ENCODE data around the gene GBP7.
"Not testable (repeated sequence)": the region's sequence is repeated elsewhere in the genome, so short reads cannot be mapped to it uniquely, and the experiment has no call there.

Gene GBP7

DNA sequence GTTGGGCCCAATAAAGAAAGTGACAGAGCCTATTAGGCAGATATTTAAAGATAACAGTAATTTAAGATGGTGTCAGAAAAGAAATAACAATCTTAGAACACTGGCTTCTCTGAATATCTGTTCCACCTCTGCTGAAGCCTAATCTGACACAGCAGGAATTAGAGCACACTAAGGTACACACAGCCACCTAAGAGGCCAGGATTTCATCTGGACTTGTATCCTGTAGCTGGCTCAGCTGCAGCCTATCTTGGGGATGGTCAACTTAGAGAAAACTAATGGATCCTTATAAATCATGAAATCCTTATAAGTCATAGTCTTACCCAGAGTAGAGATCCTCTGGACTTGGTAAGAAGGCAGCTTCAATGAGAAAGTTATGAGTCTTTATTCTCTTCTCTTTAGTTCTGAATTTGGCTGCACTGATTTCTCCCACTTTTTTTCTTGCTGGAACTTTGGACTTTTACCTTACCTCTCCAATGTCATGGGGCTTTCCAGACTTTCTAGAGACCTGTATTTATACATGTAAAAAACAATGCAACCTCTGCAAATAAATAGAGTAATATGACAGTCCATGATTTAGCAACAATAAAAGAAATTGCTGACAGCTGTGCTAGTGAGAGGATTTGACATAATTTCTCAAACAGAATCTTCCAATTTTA lies at the start of gene GBP7:
GBP7 (minus strand) TSS at position 403 of the 656 bp plus-strand sequence. CDS start 4,068 bp downstream, outside the sequence.
- no peaks in the 10 kb centered on the region for H3K36me3 ChIP-seq
- H3K9me3 ChIP-seq: no peaks in the 10 kb centered on the region
- H3K9ac ChIP-seq: no peak within 1 kb of the TSS
- H3K4me1 ChIP-seq: no peaks in the 10 kb centered on the region
- H4K20me1 ChIP-seq: no peaks in the 10 kb centered on the region
- no peak for TF ChIP-seq Cebpa-rat (IDR thresholded peaks at IDR 0.05)
- no peak within 1 kb of the TSS for H3K4me3 ChIP-seq
- no peaks in the 10 kb centered on the region for H3K27me3 ChIP-seq
- no peak within 1 kb of the TSS for H3K4me2 ChIP-seq
- H3K27ac ChIP-seq: no peak within 1 kb of the TSS

GRCh38 chr1:89221341-89221740 lies 45.5 kb upstream of the GBP7 start:
- Histone ChIP-seq H3K4me2 (no peak overlapping the region), H3K27ac (no peak overlapping the region), H3K9ac (no peak overlapping the region), H3K36me3 (no peaks in the 10 kb centered on the region), H3K27me3 (no peaks in the 10 kb centered on the region), H3K4me1 (no peaks in the 10 kb centered on the region), H3K9me3 (peaks cover 20% of the 10 kb centered on the region), H4K20me1 (no peaks in the 10 kb centered on the region), H3K4me3 (no peak overlapping the region)
- TF ChIP-seq Cebpa-rat (IDR thresholded peaks at IDR 0.05): no peak

DNA sequence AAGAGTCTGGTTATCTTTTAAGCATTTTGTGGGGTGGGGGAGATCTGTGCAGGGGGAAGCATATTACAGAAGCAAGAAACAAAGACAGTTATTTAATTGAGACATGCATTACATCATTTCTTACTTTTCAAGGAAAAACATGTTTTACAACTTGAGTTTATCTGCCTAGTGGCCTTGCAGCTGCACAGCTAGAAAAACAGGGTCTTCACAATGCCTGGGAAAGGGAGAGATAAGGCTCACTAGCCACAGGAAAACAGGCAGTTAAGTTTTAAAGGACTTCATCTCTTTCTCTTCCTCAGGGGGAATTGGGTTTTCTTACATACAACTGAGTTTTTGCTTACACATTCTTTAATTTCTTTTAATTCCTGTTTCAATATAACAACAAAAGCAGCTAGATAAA lies 44.0 kb upstream of the GBP7 start:
- not testable (repeated sequence) for H3K4me2 ChIP-seq, H3K27me3 ChIP-seq, H3K36me3 ChIP-seq, H4K20me1 ChIP-seq, H3K27ac ChIP-seq, H3K4me1 ChIP-seq, H3K4me3 ChIP-seq, H3K9ac ChIP-seq
- H3K9me3 ChIP-seq: peaks cover 20% of the 10 kb centered on the region

DNA sequence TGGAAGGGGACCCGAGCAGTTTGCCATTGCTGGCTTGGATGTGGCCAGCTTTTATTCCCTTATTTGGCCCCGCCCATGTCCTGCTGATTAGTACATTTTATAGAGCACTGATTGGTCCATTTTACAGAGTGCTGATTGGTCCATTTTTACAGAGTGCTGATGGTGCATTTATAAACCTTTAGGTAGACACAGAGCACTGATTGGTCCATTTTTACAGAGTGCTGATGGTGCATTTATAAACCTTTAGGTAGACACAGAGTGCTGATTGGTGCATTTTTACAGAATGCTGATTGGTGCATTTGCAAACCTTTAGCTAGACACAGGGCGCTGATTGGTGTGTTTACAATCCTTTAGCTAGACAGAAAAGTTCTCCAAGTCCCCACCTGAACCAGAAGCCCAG lies 43.1 kb upstream of the GBP7 start:
- not testable (repeated sequence) for H3K27ac ChIP-seq, H3K4me1 ChIP-seq, H3K36me3 ChIP-seq, H3K4me2 ChIP-seq, H3K27me3 ChIP-seq, H3K9ac ChIP-seq, H4K20me1 ChIP-seq, H3K4me3 ChIP-seq
- peaks cover 20% of the 10 kb centered on the region for H3K9me3 ChIP-seq

DNA sequence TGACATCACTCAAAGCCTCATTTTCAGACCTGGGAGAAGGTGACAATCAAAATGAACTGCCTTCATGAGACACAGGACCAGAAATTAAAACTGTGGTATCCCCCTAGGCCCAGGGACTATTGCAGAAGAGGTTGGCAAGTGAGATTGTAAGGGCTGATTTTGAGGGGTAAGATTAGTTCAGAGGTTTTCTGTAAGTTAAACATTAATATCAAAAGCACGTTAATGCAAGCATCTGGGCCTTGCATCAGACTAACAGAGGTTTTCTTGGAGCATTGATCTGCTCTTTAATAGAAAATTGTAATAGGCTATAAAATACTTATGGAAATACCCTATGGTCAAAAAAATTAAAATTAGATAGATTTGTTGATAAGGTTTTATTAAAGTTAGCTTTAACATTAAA lies 37.5 kb upstream of the GBP7 start:
- Histone ChIP-seq H3K4me3 (no peak overlapping the region), H3K9ac (no peak overlapping the region), H3K36me3 (no peaks in the 10 kb centered on the region), H3K27ac (no peak overlapping the region), H3K4me2 (no peak overlapping the region), H4K20me1 (no peaks in the 10 kb centered on the region), H3K4me1 (no peaks in the 10 kb centered on the region), H3K9me3 (peaks cover 36% of the 10 kb centered on the region), H3K27me3 (no peaks in the 10 kb centered on the region)
- TF ChIP-seq Cebpa-rat (IDR thresholded peaks at IDR 0.05): no peak

DNA sequence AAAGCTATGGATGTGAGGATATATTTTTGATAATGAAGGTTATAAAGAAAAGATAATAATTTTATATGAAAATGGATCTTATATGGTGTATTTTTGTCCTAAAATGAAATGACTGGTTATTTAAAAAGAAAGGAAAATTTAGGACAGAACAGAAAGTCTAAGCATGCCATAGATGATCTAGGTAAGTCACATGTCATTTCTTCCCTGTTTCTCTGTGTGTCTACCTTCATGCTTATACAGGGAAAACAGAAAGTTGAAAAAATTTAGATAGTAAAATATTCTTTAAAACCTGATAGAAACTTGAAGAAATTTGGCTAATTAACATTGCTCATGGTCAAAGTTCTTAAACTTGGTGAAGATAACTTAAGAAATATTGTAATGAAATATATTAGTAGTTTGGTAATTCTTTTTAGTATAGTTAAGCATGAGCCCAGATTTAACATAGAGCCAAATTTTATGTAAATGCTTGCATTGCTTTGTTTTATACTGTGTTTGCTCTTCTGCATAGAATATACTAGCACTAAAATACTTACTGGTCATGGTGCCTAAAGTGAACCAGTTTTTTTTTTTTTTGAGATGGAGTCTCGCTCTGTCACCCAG lies 35.3 kb upstream of the GBP7 start:
- H3K9me3 ChIP-seq: peaks cover 29% of the 10 kb centered on the region
- TF ChIP-seq Cebpa-rat (IDR thresholded peaks at IDR 0.05): no peak
- no peaks in the 10 kb centered on the region for H4K20me1 ChIP-seq
- H3K27ac ChIP-seq: no peak overlapping the region
- H3K4me1 ChIP-seq: no peaks in the 10 kb centered on the region
- no peak overlapping the region for H3K9ac ChIP-seq
- H3K4me3 ChIP-seq: no peak overlapping the region
- H3K36me3 ChIP-seq: no peaks in the 10 kb centered on the region
- no peak overlapping the region for H3K4me2 ChIP-seq
- no peaks in the 10 kb centered on the region for H3K27me3 ChIP-seq

GRCh38 chr1:89206373-89206772 lies 30.6 kb upstream of the GBP7 start:
- H4K20me1 ChIP-seq: no peaks in the 10 kb centered on the region
- no peak overlapping the region for H3K27ac ChIP-seq
- H3K4me3 ChIP-seq: no peak overlapping the region
- no peaks in the 10 kb centered on the region for H3K36me3 ChIP-seq
- no peak overlapping the region for H3K4me2 ChIP-seq
- no peaks in the 10 kb centered on the region for H3K27me3 ChIP-seq
- peaks cover 48% of the 10 kb centered on the region for H3K9me3 ChIP-seq
- peaks cover 6% of the 10 kb centered on the region for H3K4me1 ChIP-seq
- TF ChIP-seq Cebpa-rat (IDR thresholded peaks at IDR 0.05): no peak
- no peak overlapping the region for H3K9ac ChIP-seq

DNA sequence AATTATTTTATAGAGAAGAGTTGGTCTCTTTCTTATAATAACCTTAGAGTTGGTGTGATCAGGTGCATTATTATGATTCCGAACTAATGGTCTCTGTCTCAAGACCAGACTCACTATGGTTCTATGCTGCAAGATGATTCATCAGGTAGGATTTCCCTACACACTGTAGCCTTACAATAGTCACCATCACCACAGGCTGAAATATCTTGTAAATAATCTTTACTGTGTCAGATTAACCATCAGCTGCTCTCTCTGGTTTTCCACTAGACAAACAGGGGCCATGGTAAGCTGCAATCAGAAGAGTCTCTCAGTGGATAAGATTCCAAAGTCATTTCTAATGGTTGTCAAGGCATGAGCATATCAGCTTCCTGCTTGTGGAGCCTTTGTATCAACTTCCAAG lies 27.4 kb upstream of the GBP7 start:
- Histone ChIP-seq H3K27me3 (peaks cover 9% of the 10 kb centered on the region), H3K9me3 (peaks cover 28% of the 10 kb centered on the region), H4K20me1 (no peaks in the 10 kb centered on the region), H3K27ac (no peak overlapping the region), H3K4me1 (peaks cover 38% of the 10 kb centered on the region), H3K36me3 (no peaks in the 10 kb centered on the region), H3K4me3 (no peak overlapping the region), H3K9ac (no peak overlapping the region), H3K4me2 (no peak overlapping the region)
- no peak for TF ChIP-seq Cebpa-rat (IDR thresholded peaks at IDR 0.05)

DNA sequence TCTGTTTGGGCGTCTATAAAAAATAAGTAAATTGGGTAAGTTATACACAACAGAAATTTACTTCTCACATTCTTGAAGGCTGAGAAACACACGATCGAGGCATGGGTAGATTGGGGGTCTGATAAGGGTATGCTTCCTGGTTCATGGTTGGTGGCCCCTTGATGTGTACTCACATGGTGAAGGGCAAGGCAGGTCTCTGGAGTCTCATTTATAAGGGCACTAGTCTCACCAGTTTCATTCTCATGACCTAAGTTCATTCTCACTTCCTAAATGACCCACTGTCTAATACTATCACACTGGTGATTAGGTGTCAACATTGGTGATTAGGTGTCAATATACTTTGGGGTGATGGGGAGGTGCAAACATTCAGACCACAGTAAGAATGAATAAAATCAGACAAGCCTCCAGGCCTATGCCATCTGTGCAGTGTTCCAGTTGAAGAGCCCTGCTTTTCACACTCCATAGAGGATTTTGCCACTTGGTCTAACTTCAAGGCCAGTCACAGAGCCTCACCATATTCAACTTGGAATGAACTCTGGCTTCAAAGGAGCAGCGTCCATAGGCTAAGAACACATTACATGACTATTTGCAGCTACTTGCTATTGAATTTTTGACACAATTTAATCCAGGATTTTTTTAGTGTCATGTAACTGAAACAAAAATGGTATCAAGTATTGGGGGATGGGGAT lies 25.4 kb upstream of the GBP7 start:
- peaks cover 43% of the 10 kb centered on the region for H3K4me1 ChIP-seq
- H3K27me3 ChIP-seq: peaks cover 25% of the 10 kb centered on the region
- peak overlapping the region; percentile 79 for H3K4me2 ChIP-seq
- no peaks in the 10 kb centered on the region for H3K36me3 ChIP-seq
- H3K9me3 ChIP-seq: peaks cover 25% of the 10 kb centered on the region
- no peak overlapping the region for H3K27ac ChIP-seq
- H3K4me3 ChIP-seq: no peak overlapping the region
- TF ChIP-seq Cebpa-rat (IDR thresholded peaks at IDR 0.05): no peak
- H3K9ac ChIP-seq: no peak overlapping the region
- H4K20me1 ChIP-seq: no peaks in the 10 kb centered on the region

DNA sequence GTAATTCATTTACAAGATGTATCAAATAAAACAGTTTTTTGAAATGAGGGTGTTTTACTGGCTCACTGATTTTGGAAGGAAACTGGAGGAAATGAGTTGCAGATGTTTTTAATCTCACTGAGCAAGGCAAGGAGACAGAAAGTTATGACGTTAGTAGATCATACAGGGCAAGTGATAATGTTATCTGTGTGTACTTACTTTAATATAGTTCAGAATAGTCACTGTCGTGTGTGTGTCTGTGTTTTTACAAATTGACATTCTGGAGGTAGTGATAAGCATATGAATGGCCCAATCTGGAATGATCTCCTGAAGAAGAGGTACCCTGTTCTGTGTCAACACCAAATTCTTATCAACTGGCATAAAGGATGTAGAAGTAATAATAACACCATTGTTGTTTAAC lies 24.9 kb upstream of the GBP7 start:
- Histone ChIP-seq H4K20me1 (no peaks in the 10 kb centered on the region), H3K4me3 (no peak overlapping the region), H3K27me3 (peaks cover 25% of the 10 kb centered on the region), H3K27ac (no peak overlapping the region), H3K4me1 (peaks cover 43% of the 10 kb centered on the region), H3K9ac (no peak overlapping the region), H3K4me2 (peak overlapping the region; percentile 79), H3K9me3 (peaks cover 23% of the 10 kb centered on the region), H3K36me3 (no peaks in the 10 kb centered on the region)
- TF ChIP-seq Cebpa-rat (IDR thresholded peaks at IDR 0.05): no peak
